HG03159 (cell line): ENCODE measurements around the gene B3GNT3.

Experiments
- ATAC-seq: cut with Tn5 transposase; IDR thresholded peaks from one replicate; pipeline ENCODE4 v1.9.1; 2021; ENCODE audit warnings: mild to moderate bottlenecking, moderate library complexity; ENCODE audit not compliant: unreplicated experiment

Gene B3GNT3, protein sequence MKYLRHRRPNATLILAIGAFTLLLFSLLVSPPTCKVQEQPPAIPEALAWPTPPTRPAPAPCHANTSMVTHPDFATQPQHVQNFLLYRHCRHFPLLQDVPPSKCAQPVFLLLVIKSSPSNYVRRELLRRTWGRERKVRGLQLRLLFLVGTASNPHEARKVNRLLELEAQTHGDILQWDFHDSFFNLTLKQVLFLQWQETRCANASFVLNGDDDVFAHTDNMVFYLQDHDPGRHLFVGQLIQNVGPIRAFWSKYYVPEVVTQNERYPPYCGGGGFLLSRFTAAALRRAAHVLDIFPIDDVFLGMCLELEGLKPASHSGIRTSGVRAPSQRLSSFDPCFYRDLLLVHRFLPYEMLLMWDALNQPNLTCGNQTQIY

GRCh38 chr19:17794731-17795494 is at the start of gene B3GNT3:
TSS of gene B3GNT3 (plus strand) at chr19:17795138. CDS start at chr19:17807808, 12,670 bp downstream.
- no peak for ATAC-seq

GRCh38 chr19:17747205-17748098 is 47.5 kb upstream of the B3GNT3 start:
- ATAC-seq, result peak; percentile 65

GRCh38 chr19:17748884-17749638 is 45.9 kb upstream of the B3GNT3 start:
- ATAC-seq, result no peak

DNA sequence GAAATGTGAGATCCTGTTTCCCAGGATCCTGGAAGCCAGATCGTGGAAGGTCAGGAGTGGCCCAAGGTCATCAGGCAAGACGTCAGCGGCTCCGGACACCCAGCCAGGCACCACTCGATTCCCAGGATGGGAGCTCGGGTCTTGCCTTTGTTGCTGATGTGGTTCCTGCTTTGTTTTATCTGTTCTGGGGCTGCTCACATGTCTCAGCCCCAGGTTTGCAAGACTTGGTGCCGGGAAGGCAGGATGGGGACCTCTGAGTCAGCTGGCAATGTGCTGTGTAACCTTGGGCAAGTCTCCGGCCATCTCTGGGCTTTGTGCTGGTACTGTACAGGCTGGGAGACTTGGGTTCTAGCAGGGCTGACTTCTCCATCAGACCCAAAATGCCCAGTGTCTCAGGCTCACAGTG is 45.0 kb upstream of the B3GNT3 start:
- ATAC-seq, result no peak

- peak; percentile 32 for ATAC-seq
Observed at GRCh38 chr19:17751103-17751911, 43.6 kb upstream of the B3GNT3 start, which contains the start of gene FCHO1. TSS of gene FCHO1 (plus strand) at chr19:17751477. CDS start at chr19:17755165, 3,688 bp downstream.

DNA sequence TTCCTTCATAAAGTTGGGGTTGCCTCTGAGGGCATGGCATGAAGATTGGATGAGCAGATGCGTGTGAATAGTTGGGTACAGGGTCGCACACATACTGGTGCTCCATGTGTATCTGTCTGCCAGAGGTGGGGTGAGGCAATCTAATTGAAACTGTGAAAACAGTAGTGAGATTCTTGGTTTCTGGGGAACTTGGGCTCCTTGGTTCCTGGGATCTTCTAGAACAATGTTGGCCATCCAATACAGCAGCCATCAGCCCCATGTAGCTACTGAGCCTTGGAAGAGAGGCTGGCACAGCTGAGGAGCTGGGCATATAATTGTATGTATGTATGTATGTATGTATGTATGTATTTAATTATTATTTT is 43.0 kb upstream of the B3GNT3 start:
- ATAC-seq, result no peak

GRCh38 chr19:17752865-17753639 is 41.9 kb upstream of the B3GNT3 start:
- ATAC-seq, result no peak

- no peak for ATAC-seq
Observed at GRCh38 chr19:17753976-17754375, 41.0 kb upstream of the B3GNT3 start.

GRCh38 chr19:17754634-17755442 is 40.1 kb upstream of the B3GNT3 start:
- ATAC-seq, result peak; percentile 48

DNA sequence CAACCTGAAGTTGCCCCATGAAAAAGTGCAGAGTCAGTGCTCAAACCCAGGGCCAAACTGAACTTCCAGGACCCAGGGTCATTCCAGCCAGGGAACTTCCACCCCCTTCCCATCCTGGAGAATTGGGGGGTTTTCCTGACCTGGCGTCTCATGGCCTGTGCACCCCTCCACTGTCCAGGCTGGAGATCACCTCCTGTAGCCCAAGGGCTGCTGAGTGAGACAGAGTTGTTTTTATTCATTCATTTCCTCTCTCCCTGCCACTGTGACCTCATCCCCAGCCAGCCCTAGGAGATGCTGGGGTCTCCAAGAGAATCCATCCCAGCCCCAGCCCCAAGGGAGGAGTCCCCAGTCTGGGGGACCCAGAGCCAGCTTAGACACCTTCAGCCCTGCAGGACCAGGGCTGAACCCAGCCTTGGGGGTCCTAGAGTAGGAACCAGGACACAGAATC is 39.5 kb upstream of the B3GNT3 start:
- no peak for ATAC-seq

DNA sequence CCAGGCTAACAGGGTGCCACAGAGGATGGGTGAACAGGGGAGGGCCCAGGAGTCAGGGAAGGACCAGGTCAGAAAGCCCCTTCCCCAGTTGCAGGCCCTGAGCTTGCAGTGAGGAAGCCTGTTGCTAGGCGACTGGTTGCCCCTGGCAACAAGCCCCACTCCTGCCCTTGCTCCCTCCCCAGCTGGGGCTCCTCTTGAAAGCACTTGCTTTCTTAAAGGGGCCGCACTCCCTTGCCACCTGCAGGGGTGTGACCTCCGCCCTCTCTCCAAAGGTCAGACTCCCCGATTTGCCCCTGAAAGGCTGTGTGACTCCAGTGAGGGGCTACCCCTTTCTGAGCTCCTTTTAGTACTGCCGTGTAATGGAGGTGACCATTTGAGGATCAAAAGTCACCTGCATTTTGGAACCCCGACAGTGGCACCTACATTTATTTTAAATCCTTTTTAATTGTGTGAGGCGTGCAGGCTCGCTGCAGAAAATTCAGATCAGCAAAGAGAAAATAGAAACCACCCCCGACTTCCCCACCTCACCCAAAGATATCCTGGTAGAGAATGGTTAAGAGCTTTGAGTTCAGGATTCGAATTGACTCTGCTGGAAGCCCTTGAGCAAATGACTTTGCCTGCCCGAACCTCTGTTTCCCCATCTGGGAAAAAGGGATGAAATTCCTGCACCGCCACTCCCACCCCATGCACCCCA is 38.8 kb upstream of the B3GNT3 start:
- ATAC-seq, result no peak

DNA sequence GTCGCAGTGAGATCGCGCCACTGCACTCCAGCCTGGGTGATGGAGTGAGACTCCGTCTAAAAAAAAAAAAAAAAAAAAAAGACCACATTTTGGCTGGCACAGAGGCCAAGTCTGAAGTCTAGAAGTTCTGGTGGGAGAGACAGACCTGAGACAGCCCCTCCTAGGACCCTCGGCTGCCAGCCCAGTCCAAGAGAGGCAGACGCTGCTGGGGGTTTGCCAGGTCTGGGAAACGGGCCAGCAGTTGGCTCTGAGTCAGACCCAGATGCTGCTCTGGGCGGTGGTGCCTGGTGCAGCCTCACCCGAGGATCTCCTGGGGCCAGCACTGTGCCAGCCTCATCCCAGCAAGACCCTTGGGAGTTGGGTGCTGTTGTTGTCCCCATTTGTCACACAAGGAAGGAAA is 37.8 kb upstream of the B3GNT3 start:
- no peak for ATAC-seq

GRCh38 chr19:17758515-17758914 is 36.4 kb upstream of the B3GNT3 start:
- no peak for ATAC-seq

GRCh38 chr19:17761148-17761547 is 33.8 kb upstream of the B3GNT3 start:
- no peak for ATAC-seq

- no peak for ATAC-seq
Observed at GRCh38 chr19:17762505-17763229, 32.3 kb upstream of the B3GNT3 start.

GRCh38 chr19:17764348-17764747 is 30.6 kb upstream of the B3GNT3 start:
- ATAC-seq, result no peak
